HG02610 (cell line): ENCODE measurements around the gene MTHFD2L.
A peak's percentile ranks its signal among the peaks of the same experiment; 100 is the strongest.
"Not testable (repeated sequence)": the region's sequence is repeated elsewhere in the genome, so short reads cannot be mapped to it uniquely, and the experiment has no call there.

Source experiments
- ATAC-seq: cut with Tn5 transposase; IDR thresholded peaks from one replicate; pipeline ENCODE4 v1.9.1; 2021; ENCODE audit warnings: mild to moderate bottlenecking, moderate library complexity; ENCODE audit not compliant: unreplicated experiment

MTHFD2L gene

DNA sequence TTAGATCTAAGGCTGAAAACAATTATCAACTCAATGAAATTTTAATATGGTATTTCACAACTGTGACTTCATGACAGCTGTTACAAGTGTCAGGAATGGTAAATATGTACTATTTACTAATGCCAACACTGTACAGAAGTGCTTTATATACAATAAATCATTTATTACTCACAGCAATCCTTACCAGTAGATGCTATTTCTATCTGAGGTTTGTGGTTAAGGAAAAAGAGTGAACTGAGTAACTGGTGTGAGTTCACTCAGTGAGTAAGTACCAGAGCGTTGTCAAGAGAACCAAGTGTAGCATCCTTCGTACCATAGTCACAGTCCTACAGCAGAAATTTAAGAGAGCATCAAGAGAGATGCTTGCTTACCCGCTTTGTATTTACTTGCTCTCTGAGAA lies 23.3 kb downstream of the MTHFD2L start:
- peak; percentile 62 for ATAC-seq

GRCh38 chr4:74188912-74189311 lies 31.0 kb downstream of the MTHFD2L start:
- ATAC-seq, result no peak

- ATAC-seq, result no peak
These were observed 31.6 kb downstream of the MTHFD2L start for GRCh38 chr4:74189331-74190043.

GRCh38 chr4:74190332-74190731 lies 32.4 kb downstream of the MTHFD2L start:
- no peak for ATAC-seq

DNA sequence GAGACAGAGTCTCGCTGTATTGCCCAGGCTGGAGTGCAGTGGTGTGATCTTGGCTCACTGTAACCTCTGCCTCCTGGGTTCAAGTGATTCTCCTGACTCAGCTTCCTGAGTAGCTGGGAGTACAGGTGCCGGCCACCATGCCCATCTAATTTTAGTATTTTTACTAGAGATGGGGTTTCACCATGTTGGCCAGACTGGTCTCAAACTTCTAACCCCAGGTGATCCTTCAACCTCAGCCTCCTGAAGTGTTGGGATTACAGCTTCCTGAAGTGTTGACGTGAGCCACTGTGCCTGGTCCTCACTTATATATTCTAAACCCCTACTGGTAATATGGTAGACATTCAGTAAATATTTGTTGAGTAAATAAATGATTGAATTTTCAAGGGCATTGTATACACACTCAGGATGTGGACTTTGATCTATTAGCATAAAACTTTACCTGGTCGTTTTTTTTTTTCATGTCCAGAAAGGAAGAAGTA lies 33.0 kb downstream of the MTHFD2L start:
- no peak for ATAC-seq

GRCh38 chr4:74197080-74197479 lies 39.2 kb downstream of the MTHFD2L start:
- ATAC-seq, result peak; percentile 71

DNA sequence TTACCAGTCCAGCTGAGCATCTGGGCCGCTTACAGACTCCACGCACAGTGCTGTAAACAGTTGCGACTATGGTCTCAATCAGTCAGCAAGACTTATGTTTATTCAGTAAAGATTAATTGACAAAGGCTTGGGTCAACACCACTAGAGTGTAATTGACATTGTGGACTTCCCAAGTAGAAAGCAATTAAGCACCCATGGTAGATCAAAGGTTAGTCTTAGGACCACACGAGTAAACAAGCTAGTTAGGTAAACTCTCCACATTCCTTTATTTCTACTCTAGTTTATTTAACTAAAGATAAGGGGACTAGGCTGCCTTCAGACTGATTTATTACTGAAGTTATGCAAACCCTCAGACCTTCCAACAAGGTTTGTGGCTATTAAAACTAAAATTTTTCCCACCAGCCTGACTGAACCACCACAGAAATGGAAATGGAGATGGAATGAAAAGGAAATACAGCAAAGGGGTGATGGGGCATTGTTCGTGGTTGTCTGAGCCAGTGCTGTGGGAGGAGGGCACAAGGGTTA lies 44.2 kb downstream of the MTHFD2L start:
- ATAC-seq, result no peak

- ATAC-seq, result no peak
These were observed 45.5 kb downstream of the MTHFD2L start for GRCh38 chr4:74203467-74203866.

DNA sequence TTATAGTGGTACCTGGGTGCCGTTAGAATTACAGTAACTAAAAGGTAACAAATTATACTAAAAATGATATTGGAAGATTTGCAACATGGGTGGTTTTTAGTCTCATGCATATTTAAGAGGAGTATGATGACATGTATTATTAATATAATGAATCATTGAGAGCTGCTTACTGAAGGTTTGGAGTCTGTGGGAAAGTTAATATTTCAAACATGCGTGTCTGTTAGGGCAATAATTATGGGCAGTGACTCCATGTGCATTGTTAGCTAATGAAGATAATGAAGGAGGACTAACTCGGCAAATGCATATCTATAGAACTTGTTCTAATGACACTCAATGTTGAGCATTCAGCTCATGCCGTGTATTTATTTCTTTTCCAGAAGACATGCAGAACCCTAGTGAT lies 47.1 kb downstream of the MTHFD2L start:
- no peak for ATAC-seq

DNA sequence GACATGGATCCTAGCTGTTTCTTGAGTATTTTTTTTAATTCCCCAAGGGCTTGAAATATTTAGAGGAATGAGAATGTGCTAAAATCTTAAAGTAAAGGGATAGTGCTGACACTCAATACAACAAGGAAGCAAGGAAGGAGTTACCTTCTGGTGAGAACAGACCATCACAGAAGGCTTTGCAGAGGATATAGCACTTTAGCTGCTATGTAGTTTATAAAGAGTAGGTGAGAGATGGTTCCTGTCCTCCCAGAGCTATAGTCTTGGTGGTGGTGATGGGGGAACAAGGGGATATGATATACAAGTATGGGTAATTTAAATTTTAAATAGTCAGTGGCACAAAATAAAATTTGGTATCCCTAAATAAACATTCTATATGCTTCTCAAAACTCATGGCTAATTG lies 47.6 kb downstream of the MTHFD2L start:
- no peak for ATAC-seq

DNA sequence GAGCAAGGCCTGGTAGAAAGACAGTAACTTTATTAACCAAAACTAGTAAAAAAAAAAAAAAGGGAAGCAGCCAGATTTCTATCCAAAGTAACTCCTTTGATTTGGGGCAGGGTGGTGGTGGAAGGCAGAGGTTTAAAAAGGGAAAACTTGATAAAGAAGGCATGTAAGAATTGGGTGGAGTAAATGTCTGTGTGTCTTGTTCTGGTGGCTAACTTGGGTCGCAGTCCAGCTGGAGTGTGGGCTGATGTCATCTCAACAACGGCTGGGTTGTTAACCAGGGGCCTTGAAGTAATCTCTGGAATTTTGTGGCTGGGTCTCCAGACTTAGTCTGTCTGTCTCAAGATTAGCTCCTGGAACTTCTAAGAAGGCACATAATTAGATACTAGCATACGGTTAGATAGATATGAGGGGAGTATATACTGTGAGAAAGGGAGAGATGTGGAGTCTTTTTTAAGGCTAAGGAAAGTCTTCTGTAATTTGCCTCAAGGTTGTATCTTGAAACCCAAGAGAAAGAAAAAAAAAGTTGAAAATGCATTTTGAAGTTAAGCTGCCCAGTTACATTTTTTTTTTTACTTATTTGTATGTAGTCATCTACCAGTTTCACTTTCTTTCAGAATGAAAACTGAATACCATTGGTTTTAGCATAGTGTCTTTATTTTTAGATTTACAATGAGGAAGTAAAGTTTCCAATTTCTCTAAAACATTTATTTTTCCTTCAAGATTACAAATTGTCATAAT lies 48.3 kb downstream of the MTHFD2L start:
- peak; percentile 79 for ATAC-seq

DNA sequence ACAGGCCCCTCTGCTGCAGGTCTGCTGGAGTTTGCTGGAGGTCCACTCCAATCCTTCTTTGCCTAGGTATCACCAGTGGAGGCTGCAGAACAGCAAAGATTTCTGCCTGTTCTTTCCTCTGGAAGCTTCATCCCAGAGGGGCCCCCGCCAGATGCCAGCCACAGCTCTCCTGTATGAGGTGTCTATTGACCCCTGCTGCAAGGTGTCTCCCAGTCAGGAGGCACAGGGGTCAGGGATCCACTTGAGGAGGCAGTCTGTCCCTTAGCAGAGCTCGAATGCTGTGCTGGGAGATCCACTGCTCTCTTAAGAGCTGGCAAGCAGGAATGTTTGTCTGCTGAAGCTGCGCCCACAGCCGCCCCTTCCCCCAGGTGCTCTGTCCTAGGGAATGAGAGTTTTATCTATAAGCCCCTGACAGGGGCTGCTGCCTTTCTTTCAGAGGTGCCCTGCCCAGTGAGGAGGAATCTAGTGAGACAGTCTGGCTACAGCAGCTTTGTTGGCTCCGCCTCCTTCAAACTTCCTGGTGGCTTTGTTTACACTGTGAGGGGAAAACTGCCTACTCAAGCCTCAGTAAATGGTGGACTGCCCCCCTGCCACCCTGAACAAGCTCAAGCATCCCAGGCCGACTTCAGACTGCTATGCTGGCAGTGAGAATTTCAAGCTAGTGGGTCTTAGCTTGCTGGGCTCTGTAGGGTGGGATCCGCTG lies 56.7 kb downstream of the MTHFD2L start:
- ATAC-seq, result not testable (repeated sequence)

- not testable (repeated sequence) for ATAC-seq
These were observed 57.3 kb downstream of the MTHFD2L start for GRCh38 chr4:74215236-74215635.

DNA sequence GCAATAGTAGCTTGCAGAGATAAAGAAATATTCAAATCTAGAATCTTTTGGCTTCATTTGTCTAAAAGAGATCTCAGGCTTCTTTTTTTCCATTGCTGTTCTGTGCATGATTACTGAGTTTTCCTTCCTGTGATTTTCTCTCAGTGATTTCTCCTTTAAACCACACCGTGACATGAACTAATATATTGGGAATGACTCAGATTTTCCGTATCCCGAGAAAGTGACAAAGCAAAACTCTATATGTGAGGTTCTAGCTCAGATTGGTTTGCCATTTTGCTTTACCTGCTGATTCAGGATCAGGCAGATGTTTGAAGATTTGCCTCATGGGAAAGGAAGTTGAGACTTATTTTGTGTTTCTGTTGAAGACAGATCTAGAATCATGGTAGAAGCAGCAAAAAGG lies 59.4 kb downstream of the MTHFD2L start:
- no peak for ATAC-seq

- no peak for ATAC-seq
These were observed 60.3 kb downstream of the MTHFD2L start for GRCh38 chr4:74218201-74218600.

GRCh38 chr4:74219240-74219639 lies 61.3 kb downstream of the MTHFD2L start:
- no peak for ATAC-seq

DNA sequence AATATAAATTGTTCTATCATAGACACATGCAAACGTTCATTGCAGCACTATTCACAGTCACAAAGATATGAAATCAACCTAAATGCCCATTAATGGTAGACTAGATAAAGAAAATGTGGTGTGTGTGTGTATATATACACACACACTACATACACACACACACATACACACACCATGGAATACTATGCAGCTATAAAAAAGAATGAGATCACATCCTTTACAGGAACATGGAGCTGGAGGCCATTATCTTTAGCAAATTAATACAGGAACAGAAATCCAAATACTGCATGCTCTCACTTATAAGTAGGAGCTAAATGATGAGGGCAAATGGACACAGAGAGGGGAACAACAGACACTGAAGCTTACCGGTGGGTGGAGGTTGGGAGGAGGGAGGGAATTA lies 65.2 kb downstream of the MTHFD2L start:
- ATAC-seq, result no peak

- ATAC-seq, result no peak
These were observed 65.9 kb downstream of the MTHFD2L start for GRCh38 chr4:74223801-74224200.

- ATAC-seq, result peak; percentile 73
These were observed 71.0 kb downstream of the MTHFD2L start for GRCh38 chr4:74228691-74229640.

- ATAC-seq, result peak; percentile 79
These were observed 73.1 kb downstream of the MTHFD2L start for GRCh38 chr4:74230902-74231499.
